Activated T-cell treated with anti-CD3 and anti-CD28 coated beads, Interleukin-2, amount 50 U/mL, for 4 hours (primary cell): ENCODE measurements around the gene SNRK. TPM values are rescaled to one million over a fixed set of nuclear protein-coding genes. Genes with fewer than 3 reads are reported as not detected.

Source experiments
- ATAC-seq, 2 donors: fragments of 200-7000 bp; cut with Tn5 transposase; one replicate each; pipeline ENCODE4 v1.10.0; 2021
- DNase-seq: peaks from one replicate; pipeline ENCODE4 v3.0.0-alpha.2; 2020
- H3K27me3 Mint-ChIP-seq: one replicate; pipeline ENCODE4 v1.8.0; 2021; ENCODE audit warnings: low read depth, mixed read lengths
- H3K36me3 Mint-ChIP-seq: one replicate; pipeline ENCODE4 v1.8.0; 2022; ENCODE audit warnings: mixed read lengths; ENCODE audit not compliant: insufficient read depth
- H3K4me1 Mint-ChIP-seq: one replicate; pipeline ENCODE4 v1.8.0; 2021; ENCODE audit warnings: low read depth, mixed read lengths
- H3K4me3 Mint-ChIP-seq: one replicate; pipeline ENCODE4 v1.8.0; 2021; ENCODE audit warnings: mild to moderate bottlenecking, moderate library complexity, mixed read lengths
- H3K9me3 Mint-ChIP-seq: one replicate; pipeline ENCODE4 v1.8.0; 2021; ENCODE audit warnings: mixed read lengths
- total RNA-seq, 3 donors: library from RNA; stranded (reverse); gene quantifications; one replicate each; pipeline ENCODE4 v1.2.1, GENCODE V29; 2021

Gene SNRK
- total RNA-seq, 3 donors from 2014 or later = 19.6 to 21.3 (median 19.6) TPM

- no peaks in the 10 kb centered on the region for H3K9me3 Mint-ChIP-seq
- H3K4me3 Mint-ChIP-seq = no peak overlapping the region
- H3K27me3 Mint-ChIP-seq = no peaks in the 10 kb centered on the region
- ATAC-seq (no peak), DNase-seq (no peak)
- H3K36me3 Mint-ChIP-seq = no peaks in the 10 kb centered on the region
- H3K4me1 Mint-ChIP-seq = peaks cover 7% of the 10 kb centered on the region
Measured at GRCh38 chr3:43370293-43370980, 84.1 kb downstream of the SNRK start.

- H3K9me3 Mint-ChIP-seq = no peaks in the 10 kb centered on the region
- H3K27me3 Mint-ChIP-seq = no peaks in the 10 kb centered on the region
- DNase-seq = no peak
- H3K36me3 Mint-ChIP-seq = no peaks in the 10 kb centered on the region
- H3K4me1 Mint-ChIP-seq = peaks cover 7% of the 10 kb centered on the region
- H3K4me3 Mint-ChIP-seq = no peak overlapping the region
- no peak for ATAC-seq
Measured at GRCh38 chr3:43371494-43371893, 85.2 kb downstream of the SNRK start.

DNA sequence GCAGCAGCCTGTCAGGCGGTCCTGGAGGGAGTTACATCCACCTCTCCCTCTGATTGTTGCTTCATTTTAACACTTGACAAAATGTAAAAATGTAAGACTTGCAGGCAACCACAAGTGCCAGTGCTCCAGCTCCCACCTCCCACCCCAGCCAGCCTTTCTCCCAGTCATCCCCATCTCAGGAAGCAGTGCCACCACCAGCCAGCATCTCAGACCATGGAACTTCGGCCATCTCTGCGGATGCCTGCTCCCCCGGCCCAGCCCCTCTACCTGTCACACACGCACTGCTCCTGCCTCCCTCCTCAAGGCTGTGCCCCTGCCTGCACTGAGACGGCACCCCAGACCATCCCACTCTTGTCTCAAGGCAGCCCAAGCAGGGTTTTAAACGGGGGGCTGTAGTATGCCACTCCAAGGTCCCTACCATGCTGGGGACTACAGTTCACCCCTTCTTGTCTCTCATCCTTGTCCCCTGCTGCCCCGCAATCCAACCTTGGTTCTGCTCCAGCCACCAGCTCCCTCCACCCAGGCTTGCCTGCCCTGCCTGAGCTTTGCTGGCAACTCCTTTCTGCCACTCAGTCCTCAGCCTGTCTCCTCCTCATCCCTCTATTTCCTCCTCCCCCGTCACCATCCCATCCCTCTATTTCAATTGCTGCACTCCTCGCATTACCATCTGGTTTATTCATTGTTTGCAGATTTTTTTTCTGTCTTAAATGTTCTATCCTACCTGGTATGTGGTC, 85.8 kb downstream of the SNRK start:
- Mint-ChIP-seq H3K9me3 (no peaks in the 10 kb centered on the region), H3K4me3 (no peak overlapping the region), H3K36me3 (no peaks in the 10 kb centered on the region), H3K4me1 (peaks cover 7% of the 10 kb centered on the region), H3K27me3 (no peaks in the 10 kb centered on the region)
- ATAC-seq (no peak), DNase-seq (no peak)

GRCh38 chr3:43372809-43373559, 86.6 kb downstream of the SNRK start:
- H3K4me3 Mint-ChIP-seq = no peak overlapping the region
- H3K9me3 Mint-ChIP-seq = no peaks in the 10 kb centered on the region
- no peaks in the 10 kb centered on the region for H3K27me3 Mint-ChIP-seq
- peaks cover 11% of the 10 kb centered on the region for H3K4me1 Mint-ChIP-seq
- DNase-seq (no peak), ATAC-seq (no peak)
- no peaks in the 10 kb centered on the region for H3K36me3 Mint-ChIP-seq

GRCh38 chr3:43373560-43373928, 87.2 kb downstream of the SNRK start:
- H3K4me1 Mint-ChIP-seq = peaks cover 14% of the 10 kb centered on the region
- DNase-seq (no peak), ATAC-seq (no peak)
- H3K4me3 Mint-ChIP-seq = no peak overlapping the region
- H3K36me3 Mint-ChIP-seq = no peaks in the 10 kb centered on the region
- no peaks in the 10 kb centered on the region for H3K27me3 Mint-ChIP-seq
- no peaks in the 10 kb centered on the region for H3K9me3 Mint-ChIP-seq

GRCh38 chr3:43378066-43378935, 92.0 kb downstream of the SNRK start:
- H3K4me3 Mint-ChIP-seq = no peak overlapping the region
- no peaks in the 10 kb centered on the region for H3K27me3 Mint-ChIP-seq
- ATAC-seq = peak; percentile 86 to 91
- H3K36me3 Mint-ChIP-seq = no peaks in the 10 kb centered on the region
- H3K4me1 Mint-ChIP-seq = peaks cover 13% of the 10 kb centered on the region
- no peaks in the 10 kb centered on the region for H3K9me3 Mint-ChIP-seq
- DNase-seq = peak; percentile 73

DNA sequence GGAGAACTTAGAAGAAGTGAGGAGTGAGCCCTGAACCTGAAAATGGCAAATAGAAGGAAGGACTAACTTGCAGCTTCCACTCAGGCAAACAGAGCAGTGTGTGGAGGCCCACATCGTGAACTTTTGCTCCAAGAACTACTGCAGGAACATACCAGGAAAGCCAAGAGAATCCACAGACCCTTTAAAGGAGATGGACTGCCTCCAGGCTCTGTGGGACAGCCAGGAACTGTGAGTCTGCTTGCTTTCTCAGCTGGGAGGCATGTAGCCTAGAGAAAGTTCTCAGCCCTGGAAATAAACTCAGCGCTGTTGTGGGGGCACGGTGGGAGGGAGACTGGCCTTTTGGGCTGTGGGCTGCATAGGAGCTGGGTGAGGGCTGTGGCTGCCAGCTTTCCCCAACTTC, 93.0 kb downstream of the SNRK start:
- no peaks in the 10 kb centered on the region for H3K36me3 Mint-ChIP-seq
- H3K9me3 Mint-ChIP-seq = no peaks in the 10 kb centered on the region
- peaks cover 14% of the 10 kb centered on the region for H3K4me1 Mint-ChIP-seq
- H3K27me3 Mint-ChIP-seq = no peaks in the 10 kb centered on the region
- ATAC-seq (no peak), DNase-seq (no peak)
- H3K4me3 Mint-ChIP-seq = no peak overlapping the region

GRCh38 chr3:43388175-43388574, 101.8 kb downstream of the SNRK start:
- Mint-ChIP-seq H3K36me3 (no peaks in the 10 kb centered on the region), H3K9me3 (peaks cover 7% of the 10 kb centered on the region), H3K4me3 (no peak overlapping the region), H3K4me1 (peaks cover 66% of the 10 kb centered on the region), H3K27me3 (no peaks in the 10 kb centered on the region)
- ATAC-seq (no peak), DNase-seq (no peak)

GRCh38 chr3:43388915-43389314, 102.6 kb downstream of the SNRK start:
- DNase-seq = no peak
- peaks cover 13% of the 10 kb centered on the region for H3K9me3 Mint-ChIP-seq
- H3K4me3 Mint-ChIP-seq = no peak overlapping the region
- H3K36me3 Mint-ChIP-seq = no peaks in the 10 kb centered on the region
- peaks cover 73% of the 10 kb centered on the region for H3K4me1 Mint-ChIP-seq
- H3K27me3 Mint-ChIP-seq = no peaks in the 10 kb centered on the region
- ATAC-seq = no peak

DNA sequence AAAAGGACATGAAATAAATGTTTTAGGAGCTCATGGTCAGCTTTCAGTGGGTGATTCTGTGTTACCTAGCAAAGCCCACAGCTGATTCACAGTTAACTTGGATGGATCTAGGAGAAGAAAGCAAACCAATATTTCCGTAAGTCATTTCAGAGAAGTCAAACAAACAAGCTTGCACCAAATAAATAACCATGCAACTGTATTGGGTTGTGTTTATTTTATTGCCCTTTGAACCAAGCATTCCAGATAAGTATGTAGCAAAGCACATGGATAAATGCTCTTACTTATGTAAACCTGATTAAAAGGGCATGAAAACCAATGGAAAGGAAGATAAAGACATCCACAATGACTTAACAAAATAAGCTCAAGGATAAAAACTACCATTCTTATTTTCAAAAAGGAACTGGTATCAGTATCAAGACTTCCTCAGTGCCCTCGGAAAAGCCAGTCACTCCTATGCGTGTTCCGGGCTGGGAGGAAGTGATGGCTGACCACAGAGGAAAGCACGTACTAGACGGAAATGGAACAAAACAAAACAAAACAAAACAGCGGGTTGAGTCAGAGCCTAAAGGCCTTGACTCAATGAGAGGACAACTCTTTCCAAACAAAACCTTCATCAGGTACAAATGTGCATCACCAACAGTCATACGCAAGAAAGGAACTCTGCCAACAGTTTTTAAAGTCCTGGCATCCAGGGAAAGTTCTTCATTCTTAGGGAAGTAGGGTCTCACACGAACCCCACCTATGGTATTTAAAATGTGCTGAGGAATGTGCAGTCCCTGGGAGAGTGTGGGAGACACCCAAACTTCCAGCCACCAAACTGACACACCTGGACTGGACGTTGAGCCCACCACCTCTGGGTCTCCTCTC, 103.3 kb downstream of the SNRK start:
- H3K36me3 Mint-ChIP-seq = no peaks in the 10 kb centered on the region
- H3K27me3 Mint-ChIP-seq = no peaks in the 10 kb centered on the region
- peaks cover 13% of the 10 kb centered on the region for H3K9me3 Mint-ChIP-seq
- DNase-seq = peak; percentile 62
- ATAC-seq = peak; percentile 96 to 97
- H3K4me1 Mint-ChIP-seq = peaks cover 75% of the 10 kb centered on the region
- H3K4me3 Mint-ChIP-seq = peak overlapping the region; percentile 29

DNA sequence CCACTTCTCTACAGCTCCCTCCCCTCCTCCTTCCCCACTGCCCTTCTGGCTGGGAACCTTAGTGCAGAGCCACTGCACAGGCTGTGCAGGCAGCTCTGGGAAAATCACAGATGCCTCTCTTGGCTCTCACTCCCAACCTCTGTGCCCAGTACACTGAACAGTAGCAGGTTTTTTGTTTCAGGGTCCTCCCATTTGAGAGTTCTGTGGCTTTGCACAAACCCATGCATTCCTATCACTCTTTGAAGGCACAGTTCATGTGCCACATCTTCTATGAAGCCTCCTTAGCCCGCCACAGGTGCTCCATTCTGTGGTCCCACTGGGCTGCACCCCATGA, 103.9 kb downstream of the SNRK start:
- DNase-seq = no peak
- ATAC-seq = peak in 1 of 2 donors; percentile 3
- Mint-ChIP-seq H3K36me3 (no peaks in the 10 kb centered on the region), H3K4me1 (peaks cover 74% of the 10 kb centered on the region), H3K9me3 (peaks cover 7% of the 10 kb centered on the region), H3K4me3 (peak overlapping the region; percentile 29), H3K27me3 (no peaks in the 10 kb centered on the region)

DNA sequence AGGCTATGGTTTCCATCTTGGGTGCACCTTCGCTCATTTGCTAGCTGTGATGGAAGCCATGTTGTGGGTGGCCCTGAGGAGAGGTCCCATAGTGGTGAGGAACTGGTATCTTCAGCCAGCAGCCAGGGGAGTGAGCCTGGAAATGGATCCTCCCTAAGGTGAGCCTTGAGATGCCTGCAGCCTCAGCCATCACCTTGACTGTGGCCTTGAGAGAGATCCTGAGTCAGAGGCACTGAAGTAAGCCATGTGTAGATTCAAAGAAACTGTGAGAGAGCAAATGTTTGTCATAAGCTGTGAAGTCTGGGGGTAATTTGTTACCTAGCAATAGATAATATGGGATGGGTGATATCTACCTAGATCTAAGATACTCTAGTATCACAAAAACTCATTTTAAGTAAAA, 105.3 kb downstream of the SNRK start:
- Mint-ChIP-seq H3K4me1 (peaks cover 67% of the 10 kb centered on the region), H3K36me3 (no peaks in the 10 kb centered on the region), H3K9me3 (peaks cover 5% of the 10 kb centered on the region), H3K27me3 (no peaks in the 10 kb centered on the region), H3K4me3 (no peak overlapping the region)
- ATAC-seq = peak in 1 of 2 donors; percentile 17
- DNase-seq = no peak

- no peaks in the 10 kb centered on the region for H3K27me3 Mint-ChIP-seq
- no peak for ATAC-seq
- no peak overlapping the region for H3K4me3 Mint-ChIP-seq
- H3K9me3 Mint-ChIP-seq = peaks cover 5% of the 10 kb centered on the region
- no peaks in the 10 kb centered on the region for H3K36me3 Mint-ChIP-seq
- no peak for DNase-seq
- H3K4me1 Mint-ChIP-seq = peaks cover 45% of the 10 kb centered on the region
Measured at GRCh38 chr3:43394041-43394554, 107.8 kb downstream of the SNRK start.
